ENCODE measurements around the gene FSCN2. TPM values are rescaled to one million over a fixed set of nuclear protein-coding genes. Genes with fewer than 3 reads are reported as not detected.

Gene FSCN2
- total RNA-seq, 1 experiment from 2014 or later, result 0.31 TPM

GRCh38 chr17:81508639-81509206, 19.5 kb upstream of the FSCN2 start:
- peak; percentile 10 for ATAC-seq
- peaks cover 14% of the 10 kb centered on the region for H3K27me3 Mint-ChIP-seq (ENCODE audit: low read depth)
- no peak for DNase-seq (ENCODE audit: low spot score)
- H3K4me1 Mint-ChIP-seq, result peaks cover 28% of the 10 kb centered on the region
- CTCF ChIA-PET, result interaction anchor here (0.6 to 4.1 kb wide), 11 partner anchors 9 to 1202 kb away, joined by 3 to 22 read pairs (median 5); no protein-coding TSS in a partner anchor
- POLR2A ChIA-PET, result interaction anchor here (0.7 to 3.4 kb wide), 7 partner anchors 9 to 170 kb away, joined by 3 to 38 read pairs (median 6); no protein-coding TSS in a partner anchor
- H3K36me3 Mint-ChIP-seq, result peaks cover 38% of the 10 kb centered on the region
- H3K9me3 Mint-ChIP-seq, result peaks cover 4% of the 10 kb centered on the region; the same call in 1 of the 2 replicates
- H3K4me3 Mint-ChIP-seq, result peak overlapping the region; percentile 99
- peak overlapping the region; percentile 91 for H3K27ac Mint-ChIP-seq
- TF ChIP-seq SP1 (CRISPR knock-in tag; conservative IDR thresholded peaks at IDR 0.05) (no peak; the same call in 1 of the 2 replicates), NR3C1 (CRISPR knock-in tag; conservative IDR thresholded peaks at IDR 0.05; ENCODE audit: low read depth) (no peak), AR (CRISPR knock-in tag; IDR thresholded peaks at IDR 0.05) (peak; percentile 50), ETV6 (CRISPR knock-in tag; IDR thresholded peaks at IDR 0.05) (no peak), IRF2 (CRISPR knock-in tag; IDR thresholded peaks at IDR 0.05; ENCODE audit: borderline replicate concordance, low read depth) (no peak), ZNF512 (CRISPR knock-in tag; IDR thresholded peaks at IDR 0.05; ENCODE audit: borderline replicate concordance) (no peak), MLX (CRISPR knock-in tag; IDR thresholded peaks at IDR 0.05) (no peak), FOXJ3 (CRISPR knock-in tag; IDR thresholded peaks at IDR 0.05; ENCODE audit: borderline replicate concordance) (no peak), GTF2I (CRISPR knock-in tag; conservative IDR thresholded peaks at IDR 0.05) (no peak), ZNF396 (CRISPR knock-in tag; IDR thresholded peaks at IDR 0.05; ENCODE audit: borderline replicate concordance) (no peak), ATF1 (CRISPR knock-in tag; IDR thresholded peaks at IDR 0.05) (no peak), ATF3 (CRISPR knock-in tag; conservative IDR thresholded peaks at IDR 0.05) (no peak), HMGA2 (CRISPR knock-in tag; IDR thresholded peaks at IDR 0.05) (no peak), ATF6 (CRISPR knock-in tag; IDR thresholded peaks at IDR 0.05) (no peak), E2F5 (CRISPR knock-in tag; IDR thresholded peaks at IDR 0.05) (no peak), ELF4 (CRISPR knock-in tag; IDR thresholded peaks at IDR 0.05; ENCODE audit: low read depth) (no peak), STAT6 (CRISPR knock-in tag; conservative IDR thresholded peaks at IDR 0.05; ENCODE audit: low read depth) (no peak), EMX1 (CRISPR knock-in tag; IDR thresholded peaks at IDR 0.05) (peak; percentile 91), ZMAT4 (CRISPR knock-in tag; IDR thresholded peaks at IDR 0.05) (peak; percentile 13; the same call in 1 of the 2 replicates), MAX (CRISPR knock-in tag; IDR thresholded peaks at IDR 0.05) (no peak), NFATC4 (CRISPR knock-in tag; IDR thresholded peaks at IDR 0.05) (peak; percentile 85; the same call in 1 of the 2 replicates), ZNF263 (CRISPR knock-in tag; IDR thresholded peaks at IDR 0.05; ENCODE audit: low read depth) (no peak), NFYB (CRISPR knock-in tag; conservative IDR thresholded peaks at IDR 0.05; ENCODE audit: low read depth) (no peak), CREM (CRISPR knock-in tag; IDR thresholded peaks at IDR 0.05) (no peak), ZNF232 (CRISPR knock-in tag; IDR thresholded peaks at IDR 0.05) (no peak), SMAD4 (CRISPR knock-in tag; IDR thresholded peaks at IDR 0.05) (no peak), TEAD4 (CRISPR knock-in tag; IDR thresholded peaks at IDR 0.05) (no peak)
